Epithelial cell of prostate (primary cell): Measurements from ENCODE around the gene AMPD2.
"Not testable (repeated sequence)": the region's sequence is repeated elsewhere in the genome, so short reads cannot be mapped to it uniquely, and the experiment has no call there.

Source experiments
- DNase-seq: peaks from one replicate; pipeline ENCODE4 v3.0.0-alpha.2; 2011; ENCODE audit warnings: low read depth, low spot score
- H3K27ac ChIP-seq: fragments of 450-650 bp; 2 replicates; pipeline ENCODE4 v1.5.1; 2017; ENCODE audit warnings: mild to moderate bottlenecking

The AMPD2 gene

DNA sequence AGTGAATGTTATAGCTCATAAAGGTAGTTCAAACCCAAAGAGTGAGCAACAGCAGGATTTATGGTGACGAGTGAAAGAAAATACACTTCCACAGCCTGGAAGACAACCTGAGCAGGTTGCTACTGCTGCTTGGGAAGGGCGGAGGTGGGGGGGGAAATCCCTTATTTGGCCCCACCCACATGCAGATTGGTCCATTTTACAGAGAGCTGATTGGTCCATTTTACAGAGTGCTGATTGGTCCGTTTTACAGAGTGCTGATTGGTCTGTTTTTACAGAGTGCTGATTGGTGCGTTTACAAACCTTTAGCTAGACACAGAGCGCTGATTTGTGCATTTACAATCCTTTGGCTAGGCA is 50.3 kb downstream of the AMPD2 start:
- DNase-seq, H3K27ac ChIP-seq: not testable (repeated sequence)

DNA sequence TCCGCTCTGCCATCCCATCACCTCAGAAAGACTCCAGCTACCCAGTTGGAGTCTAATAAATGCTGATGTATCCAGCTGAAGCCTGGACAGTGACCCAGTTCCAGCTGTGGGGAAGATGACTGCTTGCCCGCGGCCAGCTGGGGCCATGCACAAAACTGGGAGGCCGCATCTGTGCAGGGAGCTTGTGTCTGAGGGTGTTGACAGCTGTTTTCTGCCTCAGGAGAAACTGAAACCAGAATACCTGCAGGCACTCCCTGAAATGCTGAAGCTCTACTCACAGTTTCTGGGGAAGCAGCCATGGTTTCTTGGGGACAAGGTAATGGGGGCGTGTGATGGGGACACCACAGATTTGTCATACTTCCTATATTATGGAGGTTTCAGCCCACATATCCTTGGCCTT is 51.4 kb downstream of the AMPD2 start:
- no peak overlapping the region for H3K27ac ChIP-seq
- no peak for DNase-seq

- H3K27ac ChIP-seq, DNase-seq: not testable (repeated sequence)
Measured at GRCh38 chr1:109673861-109674260, 54.2 kb downstream of the AMPD2 start.

DNA sequence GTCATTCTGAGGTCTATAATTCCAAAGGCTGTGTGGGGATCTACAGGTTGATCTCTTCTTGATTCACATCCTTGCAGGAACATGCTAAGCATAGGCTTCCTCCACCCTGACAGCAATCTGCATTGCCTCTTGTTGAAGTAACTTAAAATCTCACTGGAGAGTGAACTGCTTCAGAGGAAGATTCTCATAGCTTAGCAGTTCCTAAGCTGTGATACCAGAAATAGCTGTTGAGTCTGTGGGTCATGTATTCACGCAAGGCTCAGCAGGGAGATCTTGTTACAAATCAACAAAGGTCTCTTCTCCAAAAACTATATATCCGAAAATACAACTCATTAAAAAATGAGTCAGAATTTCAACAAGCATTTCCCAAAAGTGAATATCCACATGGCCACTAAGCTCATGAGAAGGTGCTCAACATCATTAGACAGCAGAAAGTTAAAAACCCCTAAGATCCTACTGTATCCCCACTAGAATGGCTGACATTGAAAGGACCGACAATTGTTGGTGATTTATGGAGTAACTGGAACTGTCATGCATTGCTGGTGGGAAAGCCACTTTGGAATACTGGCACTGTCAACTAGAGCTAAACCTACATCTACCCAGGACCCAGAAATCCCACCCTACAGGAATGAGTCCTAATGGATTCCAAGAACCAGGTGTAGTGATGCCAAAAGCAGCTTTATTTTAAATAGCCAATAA is 57.2 kb downstream of the AMPD2 start:
- DNase-seq, H3K27ac ChIP-seq: not testable (repeated sequence)

DNA sequence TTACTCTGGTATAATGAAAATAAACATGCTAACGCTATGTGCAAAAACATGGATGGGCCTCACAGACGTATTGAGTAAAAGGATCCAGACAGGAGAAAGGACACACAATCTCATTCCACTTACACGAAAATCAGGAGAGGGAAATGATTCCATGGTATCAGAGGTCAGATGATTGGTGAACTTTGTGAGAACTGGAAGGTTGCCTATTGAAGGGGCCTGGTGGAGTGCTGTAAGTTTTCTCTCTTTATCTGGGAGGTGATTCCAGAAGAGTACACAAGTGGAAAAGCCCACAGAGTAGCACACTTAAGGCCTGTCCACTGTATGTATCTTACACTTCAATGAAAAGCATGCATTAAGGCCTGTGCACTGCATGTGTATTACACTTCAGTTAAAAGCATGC is 57.8 kb downstream of the AMPD2 start:
- H3K27ac ChIP-seq, result no peak overlapping the region
- DNase-seq, result no peak

DNA sequence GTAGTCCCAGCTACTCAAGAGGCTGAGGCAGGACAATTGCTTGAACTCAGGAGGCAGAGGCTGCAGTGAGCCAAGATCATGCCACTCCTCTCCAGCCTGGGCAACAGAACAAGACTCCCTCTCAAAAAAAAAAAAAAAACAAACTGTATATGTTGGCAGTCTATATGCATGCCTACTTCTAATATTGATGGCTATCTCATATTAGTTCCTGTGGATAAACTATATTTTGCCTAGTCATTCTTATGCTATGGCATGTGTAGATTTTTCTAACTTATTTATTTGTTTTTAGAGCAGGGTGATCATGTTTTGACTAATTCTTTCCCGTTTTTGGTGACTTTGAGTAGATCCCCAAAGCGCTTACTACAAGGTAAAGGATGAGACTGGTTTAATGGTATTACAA is 59.0 kb downstream of the AMPD2 start:
- not testable (repeated sequence) for H3K27ac ChIP-seq, DNase-seq
